Femur (tissue), 1 donor: ENCODE data around the gene MCCD1.
"Not testable (repeated sequence)": the region's sequence is repeated elsewhere in the genome, so short reads cannot be mapped to it uniquely, and the experiment has no call there.

ENCODE experiments used
- DNase-seq: peaks from one replicate; pipeline ENCODE4 v3.0.0-alpha.2; 2017

The MCCD1 gene

DNA sequence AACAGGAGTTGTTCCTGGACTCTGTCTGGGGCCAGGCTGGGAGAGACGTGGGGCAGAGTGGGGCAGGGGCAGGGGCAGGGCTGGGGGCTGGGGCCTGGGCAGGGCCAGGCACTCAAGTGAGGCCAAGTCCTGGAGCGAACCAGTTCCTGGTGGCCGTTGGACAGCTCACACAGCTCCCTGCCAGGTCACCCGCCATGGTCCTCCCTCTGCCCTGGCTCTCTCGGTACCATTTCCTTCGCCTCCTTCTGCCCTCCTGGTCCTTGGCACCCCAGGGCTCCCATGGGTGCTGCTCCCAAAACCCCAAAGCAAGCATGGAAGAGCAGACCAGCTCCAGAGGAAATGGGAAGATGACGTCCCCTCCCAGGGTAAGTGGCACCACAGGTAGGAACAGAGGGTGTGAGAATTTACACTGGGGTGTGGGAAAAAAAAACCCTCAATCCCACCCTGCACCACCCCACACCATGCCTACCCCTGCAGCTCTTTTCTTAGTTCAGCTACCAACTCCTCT, at the start of gene MCCD1:
Gene MCCD1 (plus strand): TSS at position 142 of the 508 bp plus-strand sequence. CDS start 53 bp downstream, at position 195.
- DNase-seq, result no peak

DNA sequence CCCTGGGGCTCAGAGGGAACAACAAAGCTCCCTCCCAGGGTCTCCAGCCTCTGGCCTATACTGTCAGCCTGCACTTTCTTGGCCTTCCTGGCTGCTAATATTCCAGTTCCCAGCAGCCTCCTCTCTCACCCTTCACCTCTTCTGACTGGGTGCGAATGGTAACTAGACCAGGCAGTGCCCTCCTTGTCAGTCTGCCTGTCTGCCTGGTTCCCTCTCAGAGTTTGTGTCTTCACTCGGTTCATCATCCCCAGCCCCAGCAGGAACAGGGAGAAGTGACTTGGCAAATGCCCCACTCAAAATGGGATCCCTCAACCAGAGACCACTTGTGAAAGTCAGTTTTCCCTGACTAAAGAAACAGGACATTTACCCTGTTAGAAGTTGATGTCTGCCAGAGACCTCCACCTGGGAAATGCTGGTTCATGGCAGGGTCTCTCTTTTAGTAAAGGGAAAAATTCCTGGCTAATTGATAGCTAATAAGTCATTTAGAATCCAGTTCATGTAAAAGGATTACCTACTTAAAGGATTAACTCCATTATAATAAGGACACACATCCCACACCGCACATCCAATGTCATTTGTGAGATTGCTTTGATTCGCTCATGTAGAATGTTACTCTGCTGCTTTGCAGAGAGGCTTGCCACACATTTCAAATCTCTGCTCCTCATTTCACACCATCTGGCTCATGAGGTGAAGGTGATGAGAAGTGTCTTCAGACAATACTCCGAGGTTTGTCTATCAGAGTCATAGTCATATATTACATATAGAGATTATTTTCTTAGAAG, 49.4 kb upstream of the MCCD1 start:
- DNase-seq, result no peak

- DNase-seq, result no peak
Measured at GRCh38 chr6:31479933-31480535, 48.7 kb upstream of the MCCD1 start.

- DNase-seq, result no peak
Measured at GRCh38 chr6:31480574-31480973, 48.2 kb upstream of the MCCD1 start.

DNA sequence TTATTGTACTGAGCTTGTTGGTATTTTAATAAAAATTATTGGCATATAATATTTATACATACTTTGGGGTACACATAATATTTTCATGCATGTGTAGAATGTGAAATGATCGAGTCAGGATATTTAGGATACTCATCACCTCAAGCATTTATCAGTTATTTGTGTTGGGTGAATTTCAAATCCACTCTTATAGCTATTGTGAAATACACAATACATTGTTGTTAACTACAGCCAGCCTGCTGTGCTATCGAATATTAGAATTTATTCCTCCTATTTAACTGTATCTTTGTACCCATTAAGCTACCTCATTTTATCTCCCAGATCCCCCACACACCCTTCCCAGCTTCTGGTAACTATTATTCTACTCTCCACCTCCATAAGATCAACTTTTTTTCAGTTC, 45.4 kb upstream of the MCCD1 start:
- DNase-seq, result no peak

- no peak for DNase-seq
Measured at GRCh38 chr6:31485055-31485454, 43.7 kb upstream of the MCCD1 start.

DNA sequence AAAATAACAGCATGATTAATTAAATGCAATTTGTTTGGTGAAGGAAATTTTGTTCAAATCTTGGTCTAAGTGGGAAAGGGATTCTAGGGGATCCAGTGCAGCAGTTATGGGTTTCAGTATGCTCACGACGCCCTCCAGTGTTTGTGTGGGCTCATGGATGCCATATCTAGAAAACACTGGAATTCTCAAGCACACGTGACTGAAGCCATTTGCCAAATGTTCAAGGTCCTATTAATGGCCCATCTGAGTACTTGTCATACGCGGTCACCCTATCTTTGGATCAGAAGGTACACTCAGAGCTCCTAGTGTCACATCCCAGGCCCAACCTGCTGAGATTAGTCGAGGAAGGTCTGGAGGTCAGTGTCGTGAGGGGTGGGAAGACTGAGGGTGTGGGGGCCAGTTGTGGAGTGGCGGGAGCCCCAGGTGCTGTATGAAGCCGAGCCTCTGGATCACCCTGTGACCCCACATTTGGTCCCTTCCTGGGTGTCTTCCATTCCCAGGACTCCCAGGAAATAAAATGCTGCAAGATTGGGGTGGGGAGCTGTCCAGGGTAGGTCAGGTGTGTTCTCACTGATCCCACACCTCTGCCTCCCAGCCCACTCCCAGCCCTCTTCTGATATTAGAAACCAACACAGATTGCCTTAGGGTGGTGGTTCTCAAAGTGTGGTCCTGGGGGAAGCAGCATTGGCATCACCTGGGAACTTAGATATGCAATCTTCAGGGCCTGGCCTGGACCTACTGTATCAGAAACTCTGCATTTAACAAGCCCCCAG, 42.5 kb upstream of the MCCD1 start:
- DNase-seq, result not testable (repeated sequence)

- DNase-seq, result not testable (repeated sequence)
Measured at GRCh38 chr6:31487674-31488073, 41.1 kb upstream of the MCCD1 start.

- no peak for DNase-seq
Measured at GRCh38 chr6:31489086-31489485, 39.7 kb upstream of the MCCD1 start.

DNA sequence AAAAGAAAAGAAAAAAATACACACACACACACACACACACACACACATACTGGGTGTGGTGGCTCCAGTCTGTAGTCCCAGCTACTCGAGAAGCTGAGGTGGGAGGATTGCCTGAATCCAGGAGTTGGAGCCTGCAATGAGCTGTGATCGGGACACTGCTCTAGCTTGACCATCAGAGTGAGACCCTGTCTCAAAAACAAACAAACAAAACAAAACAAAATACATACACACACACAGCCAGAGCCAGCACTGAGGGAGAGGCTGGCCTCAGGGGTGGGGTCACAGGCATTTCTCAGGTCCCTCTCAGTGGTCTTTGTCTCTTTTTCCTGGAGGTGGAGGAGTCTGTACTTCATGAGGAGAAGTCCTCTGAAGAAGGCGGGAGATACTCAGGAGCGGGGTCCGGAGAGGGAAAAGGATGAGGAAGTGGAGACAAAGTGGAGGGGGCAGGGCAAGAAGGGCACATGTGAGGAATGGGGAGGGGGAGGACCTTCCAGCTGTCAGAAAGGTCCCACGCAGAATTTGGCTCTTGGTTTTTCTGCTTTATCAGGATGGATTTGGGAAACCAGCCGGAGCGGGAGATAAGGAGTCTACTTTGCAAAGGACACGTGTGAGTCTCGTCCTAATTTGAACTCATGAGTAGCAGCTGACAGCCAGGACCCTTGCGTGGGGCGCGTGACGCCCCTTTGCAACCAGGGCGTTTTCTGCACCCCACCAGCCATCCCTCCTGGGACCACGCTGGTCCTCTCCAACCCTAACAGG, 38.5 kb upstream of the MCCD1 start:
- DNase-seq, result no peak

DNA sequence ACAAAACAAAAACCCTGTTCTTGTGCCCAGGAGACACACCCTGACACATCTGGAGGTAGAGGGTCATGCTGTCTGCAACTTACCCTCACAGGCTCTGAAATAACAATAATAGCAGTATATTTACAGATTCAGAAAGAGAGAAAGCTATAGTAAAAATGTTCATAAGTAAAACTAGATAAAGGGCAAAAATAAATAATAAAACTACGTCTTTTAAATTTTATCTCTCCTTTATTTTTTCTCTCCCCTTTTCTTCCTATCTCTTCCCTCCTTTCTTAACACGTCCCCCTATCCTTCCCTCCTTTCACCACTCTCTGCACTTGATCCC, 35.2 kb upstream of the MCCD1 start:
- not testable (repeated sequence) for DNase-seq

DNA sequence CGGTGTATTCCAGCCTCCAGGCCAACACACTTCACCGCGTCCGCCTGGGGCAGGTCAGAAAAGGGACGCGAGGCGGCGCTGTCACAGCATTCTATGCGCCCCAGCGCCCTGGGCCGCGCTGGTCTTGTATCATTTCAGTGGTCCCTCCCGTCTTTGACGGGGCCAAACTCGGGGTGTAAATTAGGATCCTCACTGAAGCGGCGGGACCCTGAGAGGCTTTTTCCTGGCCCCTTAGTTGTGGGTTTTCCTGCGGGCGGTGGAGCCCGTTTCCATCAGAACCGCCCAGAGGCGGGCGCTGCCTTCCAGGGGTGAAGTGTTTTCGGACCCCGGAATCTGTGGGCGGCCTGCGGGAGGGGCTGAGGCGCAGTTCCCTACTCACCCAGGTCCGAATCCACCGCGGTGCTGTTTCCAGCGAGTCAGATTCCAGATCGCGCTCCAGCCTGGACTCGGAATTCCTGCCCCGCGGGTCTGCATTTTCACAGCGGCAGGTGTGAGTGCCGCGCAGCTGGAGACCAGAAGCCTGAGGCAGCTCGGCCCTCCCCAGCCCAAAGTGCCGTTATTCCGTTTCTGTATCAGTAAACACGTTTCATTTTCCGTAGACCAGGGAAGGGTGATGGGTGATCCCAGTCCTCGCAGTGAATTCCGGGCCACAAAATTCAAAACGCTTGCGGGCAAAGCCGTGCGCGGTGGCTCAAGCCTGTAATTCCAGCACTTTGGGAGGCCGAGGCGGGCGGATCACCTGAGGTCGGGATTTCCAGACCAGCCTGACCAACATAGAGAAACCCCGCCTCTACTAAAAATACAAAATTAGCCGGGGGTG, 34.7 kb upstream of the MCCD1 start:
- peak; percentile 71 for DNase-seq

GRCh38 chr6:31495580-31495979, 33.2 kb upstream of the MCCD1 start:
- DNase-seq, result no peak

DNA sequence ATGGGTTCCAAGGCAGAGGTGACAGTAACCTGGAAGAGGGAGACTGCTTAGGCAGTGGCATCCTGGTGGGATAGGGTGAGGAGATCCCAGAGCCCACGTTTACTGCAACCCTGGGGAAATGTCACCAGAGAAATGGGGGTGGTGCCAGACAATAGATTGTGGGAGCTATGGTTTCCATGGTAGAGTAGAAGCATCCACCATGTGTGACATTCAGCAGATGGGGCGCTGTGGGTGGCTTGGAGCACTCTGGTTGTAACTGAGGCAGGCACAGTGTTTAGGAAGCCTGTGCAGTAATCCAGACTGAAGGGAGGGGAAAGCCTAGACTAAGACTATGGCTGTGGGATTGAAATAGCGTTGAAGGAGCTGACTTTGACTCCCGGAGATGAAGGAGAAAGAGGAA, 31.9 kb upstream of the MCCD1 start:
- DNase-seq, result not testable (repeated sequence)

GRCh38 chr6:31497531-31498476, 31.0 kb upstream of the MCCD1 start, which contains the start of gene MICB:
MICB (plus strand) TSS chr6:31498145; CDS start chr6:31498194, 49 bp downstream.
- DNase-seq, result peak; percentile 67

- no peak for DNase-seq
Measured at GRCh38 chr6:31498748-31499147, 30.0 kb upstream of the MCCD1 start.

- not testable (repeated sequence) for DNase-seq
Measured at GRCh38 chr6:31499648-31500047, 29.1 kb upstream of the MCCD1 start.

DNA sequence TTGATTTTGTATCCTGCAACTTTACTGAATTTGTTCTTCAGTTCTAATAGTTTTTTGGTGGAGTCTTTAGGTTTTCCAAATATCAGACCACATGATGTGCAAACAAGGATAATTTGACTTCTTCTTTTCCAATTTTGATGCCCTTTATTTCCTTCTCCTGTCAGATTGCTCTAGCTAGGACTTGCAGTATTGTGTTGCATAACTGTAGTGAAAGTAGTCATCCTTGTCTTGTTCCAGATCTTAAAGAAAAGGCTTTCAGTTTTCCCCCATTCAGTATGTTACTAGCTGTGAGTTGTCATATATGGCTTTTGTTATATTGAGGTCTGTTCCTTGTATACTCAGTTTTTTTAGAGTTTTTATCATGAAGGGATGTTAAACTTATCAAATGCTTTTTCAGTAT, 26.2 kb upstream of the MCCD1 start:
- no peak for DNase-seq

DNA sequence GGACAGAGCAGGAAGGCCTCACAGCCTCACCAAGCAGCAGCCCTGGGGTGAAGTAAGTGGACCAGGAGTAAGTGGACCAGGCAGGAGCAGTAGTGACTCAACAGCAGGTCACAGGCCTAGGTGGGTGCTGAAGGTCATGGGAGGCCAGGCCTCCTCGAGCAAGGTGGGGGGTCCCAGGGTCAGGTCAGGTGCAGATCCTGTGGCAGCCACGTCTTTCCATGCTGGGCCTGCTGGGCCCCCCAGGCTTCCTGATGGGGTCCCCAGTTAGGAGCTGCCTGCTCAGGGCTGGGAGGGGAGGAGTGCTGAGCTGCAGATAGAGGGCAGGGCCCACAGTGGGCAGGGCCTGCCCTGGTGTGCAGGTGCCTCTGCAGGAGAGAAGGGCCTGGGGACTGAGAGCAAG, 19.7 kb upstream of the MCCD1 start:
- not testable (repeated sequence) for DNase-seq

- no peak for DNase-seq
Measured at GRCh38 chr6:31510007-31510406, 18.8 kb upstream of the MCCD1 start.
